ENCODE results near the gene COLGALT1.
"Not testable (repeated sequence)": the region's sequence is repeated elsewhere in the genome, so short reads cannot be mapped to it uniquely, and the experiment has no call there.

GRCh38 chr19:17570291-17570690, 14.8 kb downstream of the COLGALT1 start:
- TF ChIP-seq POLR2A (IDR thresholded peaks at IDR 0.05; ENCODE audit: low read length); GATA1 (IDR thresholded peaks at IDR 0.05; ENCODE audit: low read depth, low read length): not testable (repeated sequence)
